Measurements from ENCODE around the gene NXPE1. TPM values are rescaled to one million over a fixed set of nuclear protein-coding genes. Genes with fewer than 3 reads are reported as not detected.
"Not testable (repeated sequence)": the region's sequence is repeated elsewhere in the genome, so short reads cannot be mapped to it uniquely, and the experiment has no call there.

NXPE1 gene
- total and polyA plus RNA-seq, 8 donors, result 0.08 to 0.15 TPM; not detected in 6

DNA sequence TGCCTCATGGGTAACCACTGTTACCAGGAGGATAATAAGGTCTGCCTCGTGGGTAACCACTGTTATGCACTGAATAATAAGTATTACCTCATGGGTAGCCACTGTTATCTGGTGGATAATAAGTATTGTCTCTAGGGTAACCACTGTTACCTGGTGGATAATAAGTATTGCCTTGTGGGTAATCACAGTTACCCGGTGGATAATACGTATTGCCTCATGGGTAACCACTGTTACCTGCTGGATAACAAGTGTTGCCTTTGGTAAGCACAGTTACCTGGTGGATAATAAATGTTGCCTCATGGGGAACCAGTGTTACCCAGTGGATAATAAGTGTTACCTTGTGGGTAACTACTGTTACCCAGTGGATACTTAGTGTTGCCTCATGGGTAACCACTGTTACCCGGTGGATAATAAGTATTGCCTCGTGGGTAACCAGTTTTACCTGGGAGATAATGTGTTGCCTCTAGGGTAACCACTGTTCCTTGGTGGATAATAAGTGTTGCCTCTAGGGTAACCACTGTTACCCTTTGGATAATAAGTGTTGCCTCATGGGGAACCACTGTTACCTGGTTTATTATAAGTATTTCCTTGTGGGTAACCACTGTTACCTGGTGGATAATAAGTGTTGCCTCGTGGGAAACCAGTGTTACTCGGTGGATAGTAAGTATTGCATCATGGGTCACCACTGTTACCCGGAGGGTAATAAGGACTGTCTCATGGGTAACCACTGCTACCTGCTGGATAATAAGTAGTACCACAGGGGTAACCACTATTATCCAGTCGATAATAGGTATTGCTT, 46.5 kb upstream of the NXPE1 start:
- no peak overlapping the region for H3K4me3 ChIP-seq
- no peak overlapping the region for H3K27ac ChIP-seq
- ATAC-seq, result peak; percentile 29
- TF ChIP-seq, protein P1, sequence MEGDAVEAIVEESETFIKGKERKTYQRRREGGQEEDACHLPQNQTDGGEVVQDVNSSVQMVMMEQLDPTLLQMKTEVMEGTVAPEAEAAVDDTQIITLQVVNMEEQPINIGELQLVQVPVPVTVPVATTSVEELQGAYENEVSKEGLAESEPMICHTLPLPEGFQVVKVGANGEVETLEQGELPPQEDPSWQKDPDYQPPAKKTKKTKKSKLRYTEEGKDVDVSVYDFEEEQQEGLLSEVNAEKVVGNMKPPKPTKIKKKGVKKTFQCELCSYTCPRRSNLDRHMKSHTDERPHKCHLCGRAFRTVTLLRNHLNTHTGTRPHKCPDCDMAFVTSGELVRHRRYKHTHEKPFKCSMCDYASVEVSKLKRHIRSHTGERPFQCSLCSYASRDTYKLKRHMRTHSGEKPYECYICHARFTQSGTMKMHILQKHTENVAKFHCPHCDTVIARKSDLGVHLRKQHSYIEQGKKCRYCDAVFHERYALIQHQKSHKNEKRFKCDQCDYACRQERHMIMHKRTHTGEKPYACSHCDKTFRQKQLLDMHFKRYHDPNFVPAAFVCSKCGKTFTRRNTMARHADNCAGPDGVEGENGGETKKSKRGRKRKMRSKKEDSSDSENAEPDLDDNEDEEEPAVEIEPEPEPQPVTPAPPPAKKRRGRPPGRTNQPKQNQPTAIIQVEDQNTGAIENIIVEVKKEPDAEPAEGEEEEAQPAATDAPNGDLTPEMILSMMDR (IDR thresholded peaks at IDR 0.05), result no peak
- no peaks in the 10 kb centered on the region for H3K4me1 ChIP-seq
- H3K27me3 ChIP-seq, result no peaks in the 10 kb centered on the region
- H3K36me3 ChIP-seq, result no peaks in the 10 kb centered on the region
- DNase-seq, result no peak
- peaks cover 0 to 32% of the 10 kb centered on the region in 2 donors for H3K9me3 ChIP-seq
- intact Hi-C loops (cut with DNase I), result loop anchor here in 1 of 2 donors (10.0 kb wide), 1 partner anchor 261 kb away; no protein-coding TSS in a partner anchor

DNA sequence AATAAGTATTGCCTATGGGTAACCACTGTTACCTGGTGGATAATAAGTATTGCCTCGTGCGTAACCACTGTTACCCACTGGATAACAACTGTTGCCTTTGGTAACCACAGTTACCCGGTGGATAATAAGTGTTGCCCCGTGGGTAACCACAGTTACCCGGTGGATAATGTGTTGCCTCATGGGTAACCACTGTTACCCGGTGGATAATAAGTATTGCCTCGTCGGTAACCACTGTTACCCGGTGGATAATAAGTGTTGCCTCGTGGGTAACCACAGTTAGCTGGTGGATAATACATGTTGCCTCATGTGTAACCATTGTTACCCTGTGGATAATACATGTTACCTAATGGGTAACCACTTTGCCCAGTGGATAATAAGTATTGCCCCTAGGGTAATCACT, 45.7 kb upstream of the NXPE1 start:
- no peak overlapping the region for H3K4me3 ChIP-seq
- DNase-seq (no peak), ATAC-seq (no peak)
- TF ChIP-seq, protein P1 (IDR thresholded peaks at IDR 0.05), result no peak
- H3K36me3 ChIP-seq, result no peaks in the 10 kb centered on the region
- no peaks in the 10 kb centered on the region for H3K4me1 ChIP-seq
- intact Hi-C loops (cut with DNase I), result loop anchor here in 1 of 2 donors (10.0 kb wide), 1 partner anchor 261 kb away; no protein-coding TSS in a partner anchor
- H3K27ac ChIP-seq, result no peak overlapping the region
- peaks cover 0 to 32% of the 10 kb centered on the region in 2 donors for H3K9me3 ChIP-seq
- no peaks in the 10 kb centered on the region for H3K27me3 ChIP-seq

DNA sequence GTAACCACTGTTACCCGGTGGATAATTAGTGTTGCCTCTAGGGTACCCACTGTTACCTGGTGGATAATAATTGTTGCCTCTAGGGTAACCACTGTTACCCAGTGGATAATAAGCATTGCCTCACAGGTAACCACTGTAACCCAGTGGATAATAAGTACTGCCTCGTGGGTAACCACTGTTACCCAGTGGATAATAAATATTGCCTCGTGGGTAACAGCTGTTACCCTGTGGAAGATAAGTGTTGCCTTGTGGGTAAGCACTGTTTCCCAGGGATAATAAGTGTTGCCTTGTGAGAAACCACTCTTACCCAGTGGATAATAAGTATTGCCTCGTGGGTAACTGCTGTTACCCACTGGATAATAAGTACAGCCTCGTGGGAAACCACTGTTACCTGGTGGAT, 45.2 kb upstream of the NXPE1 start:
- TF ChIP-seq, protein P1 (IDR thresholded peaks at IDR 0.05), result no peak
- H3K4me1 ChIP-seq, result no peaks in the 10 kb centered on the region
- no peak for ATAC-seq
- DNase-seq, result no peak
- H3K27me3 ChIP-seq, result no peaks in the 10 kb centered on the region
- H3K9me3 ChIP-seq, result peaks cover 0 to 32% of the 10 kb centered on the region in 2 donors
- intact Hi-C loops (cut with DNase I), result loop anchor here in 1 of 2 donors (10.0 kb wide), 1 partner anchor 260 kb away; no protein-coding TSS in a partner anchor
- H3K27ac ChIP-seq, result no peak overlapping the region
- no peak overlapping the region for H3K4me3 ChIP-seq
- H3K36me3 ChIP-seq, result no peaks in the 10 kb centered on the region

DNA sequence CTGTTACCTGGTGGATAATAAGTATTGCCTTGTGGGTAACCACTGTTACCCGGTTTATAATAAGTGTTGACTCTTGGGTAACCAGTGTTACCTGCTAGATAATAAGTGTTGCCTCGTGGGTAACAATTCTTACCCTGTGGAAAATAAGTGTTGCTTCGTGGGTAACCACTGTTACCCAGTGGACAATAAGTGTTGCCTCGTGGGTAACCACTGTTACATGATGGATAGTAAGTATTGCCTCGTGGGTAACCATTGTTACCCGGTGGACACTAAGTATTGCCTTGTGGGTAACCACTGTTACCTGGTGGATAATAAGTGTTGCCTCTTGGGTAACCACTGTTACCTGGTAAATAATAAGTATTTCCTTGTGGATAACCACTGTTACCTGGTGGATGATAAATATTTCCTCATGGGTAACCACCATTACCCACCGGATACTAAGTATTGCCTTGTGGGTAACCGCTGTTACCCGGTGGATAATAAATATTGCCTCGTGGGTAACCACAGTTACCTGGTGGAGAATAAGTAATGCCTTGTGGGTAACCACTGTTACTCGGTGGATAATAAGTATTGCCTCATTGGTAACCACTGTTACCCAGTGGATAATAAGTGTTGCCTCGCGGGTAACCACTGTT, 44.6 kb upstream of the NXPE1 start:
- H3K27me3 ChIP-seq, result no peaks in the 10 kb centered on the region
- H3K4me3 ChIP-seq, result no peak overlapping the region
- TF ChIP-seq, protein P1 (IDR thresholded peaks at IDR 0.05), result no peak
- no peaks in the 10 kb centered on the region for H3K36me3 ChIP-seq
- no peak for ATAC-seq
- no peak overlapping the region for H3K27ac ChIP-seq
- H3K4me1 ChIP-seq, result no peaks in the 10 kb centered on the region
- intact Hi-C loops (cut with DNase I), result loop anchor here in 1 of 2 donors (10.0 kb wide), 1 partner anchor 259 kb away; no protein-coding TSS in a partner anchor
- H3K9me3 ChIP-seq, result peaks cover 0 to 27% of the 10 kb centered on the region in 2 donors
- no peak for DNase-seq

DNA sequence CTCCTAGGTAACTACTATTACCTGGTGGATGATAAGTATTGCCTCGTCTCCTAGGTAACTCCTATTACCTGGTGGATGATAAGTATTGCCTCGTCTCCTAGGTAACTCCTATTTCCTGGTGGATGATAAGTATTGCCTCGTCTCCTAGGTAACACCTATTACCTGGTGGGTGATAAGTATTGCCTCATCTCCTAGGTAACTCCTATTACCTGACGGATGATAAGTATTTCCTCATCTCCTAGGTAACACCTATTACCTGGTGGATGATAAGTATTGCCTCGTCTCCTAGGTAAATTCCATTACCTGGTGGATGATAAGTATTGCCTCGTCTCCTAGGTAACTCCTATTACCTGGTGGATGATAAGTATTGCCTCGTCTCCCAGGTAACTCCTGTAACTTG, 43.5 kb upstream of the NXPE1 start:
- H3K9me3 ChIP-seq, result peaks cover 0 to 20% of the 10 kb centered on the region in 2 donors
- not testable (repeated sequence) for H3K4me3 ChIP-seq, H3K27ac ChIP-seq, H3K36me3 ChIP-seq, ATAC-seq, H3K27me3 ChIP-seq, DNase-seq, H3K4me1 ChIP-seq
- intact Hi-C loops (cut with DNase I), result loop anchor here in 1 of 2 donors (10.0 kb wide), 1 partner anchor 258 kb away; no protein-coding TSS in a partner anchor

Measured in left lung (tissue), 10 donors.